PC-3 (cell line): Measurements from ENCODE around the gene CCDC136. TPM values are rescaled to one million over a fixed set of nuclear protein-coding genes. Genes with fewer than 3 reads are reported as not detected.
A peak's percentile ranks its signal among the peaks of the same experiment; 100 is the strongest.

Source experiments
- ATAC-seq: fragments of 200-7000 bp; cut with Tn5 transposase; 2 replicates; pipeline ENCODE4 v1.9.1; 2020; ENCODE audit warnings: mild to moderate bottlenecking, moderate library complexity
- BruUV-seq: library from RNA; stranded (reverse); fragments of 400-500 nt; replicated peaks from 2 replicates; lab custom pipeline; 2021; lab: Mats Ljungman, UMichigan
- CTCF ChIA-PET: fragments of 300-600 bp; sonication (Branson Sonifier 250); formaldehyde crosslinking; loops from one replicate; lab custom pipeline; 2022; ENCODE audit warnings: antibody characterized with exemption; lab: Charles Lee
- POLR2A ChIA-PET: fragments of 300-600 bp; sonication (Branson Sonifier 250); formaldehyde crosslinking; loops from one replicate; lab custom pipeline; 2022; ENCODE audit warnings: antibody characterized with exemption; ENCODE audit not compliant: unreplicated experiment; lab: Charles Lee
- DNase-seq: peaks from one replicate; pipeline ENCODE4 v3.0.0-alpha.2; 2015
- H2AFZ ChIP-seq: fragments of 300-600 bp; sonication (generic); 2 replicates; pipeline ENCODE4 v1.6.0; 2016; ENCODE audit warnings: antibody characterized with exemption, low read length
- H3F3A ChIP-seq: fragments of 300-600 bp; sonication (generic); one replicate; pipeline ENCODE4 v1.6.0; 2017; ENCODE audit warnings: antibody characterized with exemption, low read length, control low read depth, mild to moderate bottlenecking; ENCODE audit not compliant: unreplicated experiment
- H3K27ac ChIP-seq: fragments of 300-600 bp; sonication (generic); 2 replicates; pipeline ENCODE4 v1.5.1; 2016; ENCODE audit warnings: mild to moderate bottlenecking, low read length
- H3K27me3 ChIP-seq: fragments of 300-600 bp; sonication (generic); 2 replicates; pipeline ENCODE4 v1.6.1; 2016; ENCODE audit warnings: low read length, mixed read lengths
- H3K36me3 ChIP-seq: fragments of 300-600 bp; sonication (generic); 2 replicates; pipeline ENCODE4 v1.6.1; 2016; ENCODE audit warnings: low read depth, mixed run types, low read length, mixed read lengths
- H3K4me1 ChIP-seq: fragments of 300-600 bp; sonication (generic); 2 replicates; pipeline ENCODE4 v1.5.1; 2016; ENCODE audit warnings: low read length; ENCODE audit not compliant: insufficient read depth
- H3K4me2 ChIP-seq: fragments of 300-600 bp; sonication (generic); 2 replicates; pipeline ENCODE4 v1.6.0; 2016; ENCODE audit warnings: low read length
- H3K4me3 ChIP-seq: fragments of 300-600 bp; sonication (generic); 2 replicates; pipeline ENCODE4 v1.5.1; 2016; ENCODE audit warnings: mild to moderate bottlenecking, low read length, mixed read lengths
- H3K79me2 ChIP-seq: fragments of 300-600 bp; sonication (generic); 2 replicates; pipeline ENCODE4 v1.6.1; 2017; ENCODE audit warnings: low read length, mixed read lengths
- H3K9ac ChIP-seq: fragments of 300-600 bp; sonication (generic); 2 replicates; pipeline ENCODE4 v1.6.0; 2016; ENCODE audit warnings: mild to moderate bottlenecking, low read length
- H3K9me2 ChIP-seq: fragments of 300-600 bp; sonication (generic); replicated peaks from 2 replicates; pipeline ENCODE4 v1.6.1; 2016; ENCODE audit warnings: mixed run types, low read length, mixed read lengths
- H3K9me3 ChIP-seq: fragments of 300-600 bp; sonication (generic); 2 replicates; pipeline ENCODE4 v1.6.1; 2016; ENCODE audit warnings: low read length, mixed read lengths
- H4K20me1 ChIP-seq: fragments of 300-600 bp; sonication (generic); 2 replicates; pipeline ENCODE4 v1.6.1; 2016; ENCODE audit warnings: low read length, mixed read lengths
- EZH2 ChIP-seq: fragments of 300-600 bp; sonication (generic); IDR thresholded peaks from one replicate; pipeline ENCODE4 v1.6.1; 2017; ENCODE audit warnings: antibody characterized with exemption, mild to moderate bottlenecking, low read length; ENCODE audit not compliant: unreplicated experiment
- EZH2phosphoT487 ChIP-seq: fragments of 300-600 bp; sonication (generic); IDR thresholded peaks from 2 replicates; pipeline ENCODE4 v1.6.1; 2018; ENCODE audit warnings: mild to moderate bottlenecking, antibody characterized with exemption, low read length, borderline replicate concordance
- intact Hi-C: fragments of 100-400 bp; cut with micrococcal nuclease; formaldehyde crosslinking; loops from 2 replicates; pipeline ENCODE4 v1.9.0; 2023
- total RNA-seq: library from RNA; depleted of rRNA; stranded (reverse); fragments of >200 nt; gene quantifications from 2 replicates; pipeline ENCODE4 v1.2.3, GENCODE V29; 2014
- TF ChIP-seq, protein P1 (sequence below): fragments of 300-600 bp; sonication (generic); conservative IDR thresholded peaks from 2 replicates; pipeline ENCODE4 v1.5.1; 2017; ENCODE audit warnings: antibody characterized with exemption, low read depth, mild to moderate bottlenecking, low read length

The CCDC136 gene
- total RNA-seq, 1 experiment from 2014 or later: 10.5 TPM

DNA sequence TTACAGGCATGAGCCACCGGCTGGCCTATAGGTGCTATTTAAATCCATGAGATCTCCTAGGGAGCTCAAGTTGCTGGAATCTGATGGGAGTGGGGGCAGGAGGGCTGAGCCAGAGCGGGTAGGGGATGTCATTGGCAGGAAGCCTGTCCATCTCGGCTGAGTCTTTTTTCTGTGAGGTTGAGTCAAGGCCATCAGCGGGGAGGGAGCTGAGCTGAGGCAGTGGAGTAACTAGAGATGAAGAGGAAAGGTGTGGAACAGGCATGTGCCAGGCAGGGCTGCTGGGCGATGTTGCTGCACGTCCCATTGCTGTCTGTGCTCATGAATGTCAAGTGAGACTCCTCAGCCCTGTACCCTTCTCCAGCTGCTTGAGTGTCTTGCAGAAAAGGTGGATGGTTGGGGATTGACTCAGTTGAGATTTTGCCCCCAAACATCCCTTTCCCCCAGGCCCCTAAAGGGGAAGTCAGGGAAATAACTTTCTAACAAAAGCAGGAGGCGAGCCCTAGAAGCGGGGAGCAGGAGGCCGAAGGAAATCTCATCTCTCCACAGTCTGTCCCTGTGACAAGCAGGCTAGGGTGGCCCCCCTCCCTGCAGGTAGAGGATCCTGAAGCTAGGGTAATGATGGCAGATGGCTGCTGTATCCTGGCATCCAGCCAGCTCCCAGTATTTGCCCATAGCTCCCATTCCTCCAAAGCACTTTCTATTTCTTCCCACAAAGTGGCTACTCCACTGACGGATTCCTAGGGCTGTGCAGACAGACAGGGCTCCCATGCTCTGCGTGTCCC is 76.3 kb downstream of the CCDC136 start:
- no TSS peak for BruUV-seq
- ChIA-PET CTCF (no interaction called here), POLR2A (no interaction called here)
- no peaks in the 10 kb centered on the region for H3K27me3 ChIP-seq
- peak overlapping the region; percentile 98 for H3K4me2 ChIP-seq
- peaks cover 22% of the 10 kb centered on the region for H3K79me2 ChIP-seq
- intact Hi-C loops: no loop called here
- H3F3A ChIP-seq: no peaks in the 10 kb centered on the region
- no peaks in the 10 kb centered on the region for H3K9me2 ChIP-seq
- no peak overlapping the region for H2AFZ ChIP-seq
- DNase-seq: no peak
- peak overlapping the region; percentile 78; the same call in 1 of the 2 replicates for H3K4me3 ChIP-seq
- no peaks in the 10 kb centered on the region for H4K20me1 ChIP-seq
- TF ChIP-seq EZH2: no peak
- no peak for TF ChIP-seq EZH2phosphoT487
- TF ChIP-seq, protein P1, sequence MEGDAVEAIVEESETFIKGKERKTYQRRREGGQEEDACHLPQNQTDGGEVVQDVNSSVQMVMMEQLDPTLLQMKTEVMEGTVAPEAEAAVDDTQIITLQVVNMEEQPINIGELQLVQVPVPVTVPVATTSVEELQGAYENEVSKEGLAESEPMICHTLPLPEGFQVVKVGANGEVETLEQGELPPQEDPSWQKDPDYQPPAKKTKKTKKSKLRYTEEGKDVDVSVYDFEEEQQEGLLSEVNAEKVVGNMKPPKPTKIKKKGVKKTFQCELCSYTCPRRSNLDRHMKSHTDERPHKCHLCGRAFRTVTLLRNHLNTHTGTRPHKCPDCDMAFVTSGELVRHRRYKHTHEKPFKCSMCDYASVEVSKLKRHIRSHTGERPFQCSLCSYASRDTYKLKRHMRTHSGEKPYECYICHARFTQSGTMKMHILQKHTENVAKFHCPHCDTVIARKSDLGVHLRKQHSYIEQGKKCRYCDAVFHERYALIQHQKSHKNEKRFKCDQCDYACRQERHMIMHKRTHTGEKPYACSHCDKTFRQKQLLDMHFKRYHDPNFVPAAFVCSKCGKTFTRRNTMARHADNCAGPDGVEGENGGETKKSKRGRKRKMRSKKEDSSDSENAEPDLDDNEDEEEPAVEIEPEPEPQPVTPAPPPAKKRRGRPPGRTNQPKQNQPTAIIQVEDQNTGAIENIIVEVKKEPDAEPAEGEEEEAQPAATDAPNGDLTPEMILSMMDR: no peak
- H3K4me1 ChIP-seq: peaks cover 17% of the 10 kb centered on the region
- no peaks in the 10 kb centered on the region for H3K9me3 ChIP-seq
- H3K9ac ChIP-seq: no peak overlapping the region
- no peak overlapping the region for H3K27ac ChIP-seq
- H3K36me3 ChIP-seq: peaks cover 5% of the 10 kb centered on the region; the same call in 1 of the 2 replicates
- no peak for ATAC-seq

DNA sequence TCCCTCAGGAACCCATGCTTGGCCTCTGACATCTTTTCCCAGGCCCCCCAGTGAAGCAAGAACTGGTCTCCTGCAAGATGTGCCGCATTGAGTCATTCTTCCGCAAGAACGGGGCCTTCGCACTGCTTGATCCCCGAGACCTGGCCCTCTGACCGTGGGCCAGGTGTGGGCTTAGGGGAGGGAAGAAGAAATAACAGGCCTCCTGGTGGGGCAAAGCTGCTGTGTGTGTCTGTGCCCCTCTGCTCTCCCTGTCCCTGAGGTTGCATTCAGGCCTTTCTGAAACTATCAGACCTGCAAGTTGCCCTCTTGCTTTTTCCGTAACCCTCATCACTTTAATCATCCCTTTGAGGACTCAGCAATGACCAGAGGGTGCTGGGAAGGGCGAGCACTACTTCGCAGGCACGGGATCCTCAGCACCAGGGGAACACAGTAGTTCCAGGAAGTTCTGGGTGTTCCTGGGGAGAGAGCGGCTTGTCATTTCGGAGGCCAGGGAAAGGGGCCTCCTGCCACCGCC is 76.9 kb downstream of the CCDC136 start:
- H3K4me1 ChIP-seq: peaks cover 18% of the 10 kb centered on the region
- no peak for TF ChIP-seq EZH2phosphoT487
- no peak for TF ChIP-seq EZH2
- TF ChIP-seq, protein P1: no peak
- H3K9me2 ChIP-seq: no peaks in the 10 kb centered on the region
- no peak overlapping the region for H3K27ac ChIP-seq
- H3K36me3 ChIP-seq: peaks cover 5% of the 10 kb centered on the region; the same call in 1 of the 2 replicates
- H2AFZ ChIP-seq: peak overlapping the region; percentile 88
- no peaks in the 10 kb centered on the region for H3K9me3 ChIP-seq
- H3K79me2 ChIP-seq: peaks cover 16% of the 10 kb centered on the region
- intact Hi-C loops: no loop called here
- no peaks in the 10 kb centered on the region for H3F3A ChIP-seq
- peak; percentile 39 for ATAC-seq
- H3K4me3 ChIP-seq: peak overlapping the region; percentile 78
- BruUV-seq: no TSS peak
- peak overlapping the region; percentile 98 for H3K4me2 ChIP-seq
- H3K27me3 ChIP-seq: no peaks in the 10 kb centered on the region
- H4K20me1 ChIP-seq: no peaks in the 10 kb centered on the region
- peak overlapping the region; percentile 4; the same call in 1 of the 2 replicates for H3K9ac ChIP-seq
- no peak for DNase-seq
- ChIA-PET CTCF (no interaction called here), POLR2A (no interaction called here)
